Measurements from ENCODE around the gene MCC. TPM values are rescaled to one million over a fixed set of nuclear protein-coding genes. Genes with fewer than 3 reads are reported as not detected.

Gene MCC
- total RNA-seq, 1 experiment from 2014 or later = 23.5 TPM

DNA sequence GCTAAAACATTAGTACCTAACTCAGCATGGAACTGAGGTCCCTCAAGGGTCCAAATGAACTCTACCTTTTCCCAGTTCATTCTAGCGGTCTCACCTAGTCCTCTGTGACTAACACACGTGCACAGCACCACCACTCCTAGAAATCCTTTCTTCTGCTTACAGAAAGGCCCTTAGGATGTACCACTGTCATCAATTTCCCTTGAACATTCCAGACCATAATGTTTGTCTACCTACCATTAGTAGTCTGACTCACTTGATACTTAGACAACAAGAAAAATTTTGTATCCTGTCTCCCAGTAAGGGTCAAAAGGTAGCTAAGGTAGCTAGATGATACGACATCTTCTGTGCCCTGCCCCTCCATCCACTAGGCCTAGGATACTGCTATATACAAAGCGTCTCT, 220.0 kb downstream of the MCC start (continued):
- TF ChIP-seq, protein P1, sequence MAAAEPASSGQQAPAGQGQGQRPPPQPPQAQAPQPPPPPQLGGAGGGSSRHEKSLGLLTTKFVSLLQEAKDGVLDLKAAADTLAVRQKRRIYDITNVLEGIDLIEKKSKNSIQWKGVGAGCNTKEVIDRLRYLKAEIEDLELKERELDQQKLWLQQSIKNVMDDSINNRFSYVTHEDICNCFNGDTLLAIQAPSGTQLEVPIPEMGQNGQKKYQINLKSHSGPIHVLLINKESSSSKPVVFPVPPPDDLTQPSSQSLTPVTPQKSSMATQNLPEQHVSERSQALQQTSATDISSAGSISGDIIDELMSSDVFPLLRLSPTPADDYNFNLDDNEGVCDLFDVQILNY (CRISPR knock-in tag; IDR thresholded peaks at IDR 0.05) = no peak
- no peak for TF ChIP-seq SMAD4 (CRISPR knock-in tag; IDR thresholded peaks at IDR 0.05)
- TF ChIP-seq, protein P2, sequence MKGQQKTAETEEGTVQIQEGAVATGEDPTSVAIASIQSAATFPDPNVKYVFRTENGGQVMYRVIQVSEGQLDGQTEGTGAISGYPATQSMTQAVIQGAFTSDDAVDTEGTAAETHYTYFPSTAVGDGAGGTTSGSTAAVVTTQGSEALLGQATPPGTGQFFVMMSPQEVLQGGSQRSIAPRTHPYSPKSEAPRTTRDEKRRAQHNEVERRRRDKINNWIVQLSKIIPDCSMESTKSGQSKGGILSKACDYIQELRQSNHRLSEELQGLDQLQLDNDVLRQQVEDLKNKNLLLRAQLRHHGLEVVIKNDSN (CRISPR knock-in tag; IDR thresholded peaks at IDR 0.05) = no peak
- TF ChIP-seq HMGA2 (CRISPR knock-in tag; IDR thresholded peaks at IDR 0.05) = no peak
- TF ChIP-seq ZNF219 (CRISPR knock-in tag; IDR thresholded peaks at IDR 0.05; ENCODE audit: borderline replicate concordance) = no peak
- no peak for TF ChIP-seq NR1H2 (CRISPR knock-in tag; IDR thresholded peaks at IDR 0.05)
- TF ChIP-seq SP1 (CRISPR knock-in tag; conservative IDR thresholded peaks at IDR 0.05) = no peak
- TF ChIP-seq, protein P3, sequence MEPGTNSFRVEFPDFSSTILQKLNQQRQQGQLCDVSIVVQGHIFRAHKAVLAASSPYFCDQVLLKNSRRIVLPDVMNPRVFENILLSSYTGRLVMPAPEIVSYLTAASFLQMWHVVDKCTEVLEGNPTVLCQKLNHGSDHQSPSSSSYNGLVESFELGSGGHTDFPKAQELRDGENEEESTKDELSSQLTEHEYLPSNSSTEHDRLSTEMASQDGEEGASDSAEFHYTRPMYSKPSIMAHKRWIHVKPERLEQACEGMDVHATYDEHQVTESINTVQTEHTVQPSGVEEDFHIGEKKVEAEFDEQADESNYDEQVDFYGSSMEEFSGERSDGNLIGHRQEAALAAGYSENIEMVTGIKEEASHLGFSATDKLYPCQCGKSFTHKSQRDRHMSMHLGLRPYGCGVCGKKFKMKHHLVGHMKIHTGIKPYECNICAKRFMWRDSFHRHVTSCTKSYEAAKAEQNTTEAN (CRISPR knock-in tag; IDR thresholded peaks at IDR 0.05) = no peak
- no peak for TF ChIP-seq FOXP1 (CRISPR knock-in tag; IDR thresholded peaks at IDR 0.05; ENCODE audit: borderline replicate concordance)
- no peak for TF ChIP-seq GABPB1 (CRISPR knock-in tag; IDR thresholded peaks at IDR 0.05)
- no peak for TF ChIP-seq ZNF263 (CRISPR knock-in tag; IDR thresholded peaks at IDR 0.05; ENCODE audit: low read depth)
- TF ChIP-seq, protein P4, sequence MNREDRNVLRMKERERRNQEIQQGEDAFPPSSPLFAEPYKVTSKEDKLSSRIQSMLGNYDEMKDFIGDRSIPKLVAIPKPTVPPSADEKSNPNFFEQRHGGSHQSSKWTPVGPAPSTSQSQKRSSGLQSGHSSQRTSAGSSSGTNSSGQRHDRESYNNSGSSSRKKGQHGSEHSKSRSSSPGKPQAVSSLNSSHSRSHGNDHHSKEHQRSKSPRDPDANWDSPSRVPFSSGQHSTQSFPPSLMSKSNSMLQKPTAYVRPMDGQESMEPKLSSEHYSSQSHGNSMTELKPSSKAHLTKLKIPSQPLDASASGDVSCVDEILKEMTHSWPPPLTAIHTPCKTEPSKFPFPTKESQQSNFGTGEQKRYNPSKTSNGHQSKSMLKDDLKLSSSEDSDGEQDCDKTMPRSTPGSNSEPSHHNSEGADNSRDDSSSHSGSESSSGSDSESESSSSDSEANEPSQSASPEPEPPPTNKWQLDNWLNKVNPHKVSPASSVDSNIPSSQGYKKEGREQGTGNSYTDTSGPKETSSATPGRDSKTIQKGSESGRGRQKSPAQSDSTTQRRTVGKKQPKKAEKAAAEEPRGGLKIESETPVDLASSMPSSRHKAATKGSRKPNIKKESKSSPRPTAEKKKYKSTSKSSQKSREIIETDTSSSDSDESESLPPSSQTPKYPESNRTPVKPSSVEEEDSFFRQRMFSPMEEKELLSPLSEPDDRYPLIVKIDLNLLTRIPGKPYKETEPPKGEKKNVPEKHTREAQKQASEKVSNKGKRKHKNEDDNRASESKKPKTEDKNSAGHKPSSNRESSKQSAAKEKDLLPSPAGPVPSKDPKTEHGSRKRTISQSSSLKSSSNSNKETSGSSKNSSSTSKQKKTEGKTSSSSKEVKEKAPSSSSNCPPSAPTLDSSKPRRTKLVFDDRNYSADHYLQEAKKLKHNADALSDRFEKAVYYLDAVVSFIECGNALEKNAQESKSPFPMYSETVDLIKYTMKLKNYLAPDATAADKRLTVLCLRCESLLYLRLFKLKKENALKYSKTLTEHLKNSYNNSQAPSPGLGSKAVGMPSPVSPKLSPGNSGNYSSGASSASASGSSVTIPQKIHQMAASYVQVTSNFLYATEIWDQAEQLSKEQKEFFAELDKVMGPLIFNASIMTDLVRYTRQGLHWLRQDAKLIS (CRISPR knock-in tag; IDR thresholded peaks at IDR 0.05; ENCODE audit: borderline replicate concordance) = no peak
- no peak for TF ChIP-seq TCF7 (CRISPR knock-in tag; IDR thresholded peaks at IDR 0.05; ENCODE audit: low read depth)

DNA sequence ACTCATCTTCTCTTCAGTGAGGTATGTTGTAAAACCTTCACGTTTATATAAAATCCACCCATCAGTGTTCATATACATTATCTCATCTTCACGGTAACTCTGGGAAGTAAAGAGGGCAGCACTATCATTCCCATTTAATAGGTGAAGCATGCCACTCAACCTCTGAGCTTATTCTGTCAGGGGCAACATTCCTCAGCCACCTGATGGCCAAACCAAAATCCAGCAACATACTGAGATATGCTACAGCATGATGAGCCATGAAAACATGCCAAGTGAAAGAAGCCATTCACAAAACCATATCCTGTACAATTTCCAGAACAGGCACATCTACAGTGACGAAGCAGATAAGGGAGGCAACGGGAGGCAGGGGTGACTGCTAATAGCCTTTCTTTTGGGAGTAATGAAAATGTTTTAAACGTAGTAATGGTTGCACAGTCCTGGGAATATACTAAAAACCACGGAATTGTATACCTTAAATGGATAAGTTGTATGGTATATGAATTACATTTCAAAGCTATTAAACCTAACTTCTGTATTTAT, 220.8 kb downstream of the MCC start:
- Mint-ChIP-seq H3K4me3 (no peak overlapping the region), H3K36me3 (no peaks in the 10 kb centered on the region), H3K4me1 (peaks cover 90% of the 10 kb centered on the region), H3K27ac (no peak overlapping the region), H3K9me3 (no peaks in the 10 kb centered on the region), H3K27me3 (ENCODE audit: low read depth) (no peaks in the 10 kb centered on the region)
- DNase-seq (ENCODE audit: low spot score) (no peak), ATAC-seq (no peak)
- POLR2A ChIA-PET = no interaction called here
- CTCF ChIA-PET = no interaction called here
- TF ChIP-seq FOXP1 (CRISPR knock-in tag; IDR thresholded peaks at IDR 0.05; ENCODE audit: borderline replicate concordance) (no peak), KAT7 (CRISPR knock-in tag; IDR thresholded peaks at IDR 0.05; ENCODE audit: borderline replicate concordance) (no peak), JUN (CRISPR knock-in tag; IDR thresholded peaks at IDR 0.05) (no peak), ESRRA (CRISPR knock-in tag; IDR thresholded peaks at IDR 0.05; ENCODE audit: borderline replicate concordance) (no peak)
- TF ChIP-seq, protein P5, sequence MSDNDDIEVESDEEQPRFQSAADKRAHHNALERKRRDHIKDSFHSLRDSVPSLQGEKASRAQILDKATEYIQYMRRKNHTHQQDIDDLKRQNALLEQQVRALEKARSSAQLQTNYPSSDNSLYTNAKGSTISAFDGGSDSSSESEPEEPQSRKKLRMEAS (CRISPR knock-in tag; IDR thresholded peaks at IDR 0.05) = no peak
- TF ChIP-seq, protein P6, sequence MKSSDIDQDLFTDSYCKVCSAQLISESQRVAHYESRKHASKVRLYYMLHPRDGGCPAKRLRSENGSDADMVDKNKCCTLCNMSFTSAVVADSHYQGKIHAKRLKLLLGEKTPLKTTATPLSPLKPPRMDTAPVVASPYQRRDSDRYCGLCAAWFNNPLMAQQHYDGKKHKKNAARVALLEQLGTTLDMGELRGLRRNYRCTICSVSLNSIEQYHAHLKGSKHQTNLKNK (CRISPR knock-in tag; IDR thresholded peaks at IDR 0.05) = no peak
- TF ChIP-seq, protein P7, sequence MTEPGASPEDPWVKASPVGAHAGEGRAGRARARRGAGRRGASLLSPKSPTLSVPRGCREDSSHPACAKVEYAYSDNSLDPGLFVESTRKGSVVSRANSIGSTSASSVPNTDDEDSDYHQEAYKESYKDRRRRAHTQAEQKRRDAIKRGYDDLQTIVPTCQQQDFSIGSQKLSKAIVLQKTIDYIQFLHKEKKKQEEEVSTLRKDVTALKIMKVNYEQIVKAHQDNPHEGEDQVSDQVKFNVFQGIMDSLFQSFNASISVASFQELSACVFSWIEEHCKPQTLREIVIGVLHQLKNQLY (CRISPR knock-in tag; IDR thresholded peaks at IDR 0.05) = no peak
- TF ChIP-seq, protein P8, sequence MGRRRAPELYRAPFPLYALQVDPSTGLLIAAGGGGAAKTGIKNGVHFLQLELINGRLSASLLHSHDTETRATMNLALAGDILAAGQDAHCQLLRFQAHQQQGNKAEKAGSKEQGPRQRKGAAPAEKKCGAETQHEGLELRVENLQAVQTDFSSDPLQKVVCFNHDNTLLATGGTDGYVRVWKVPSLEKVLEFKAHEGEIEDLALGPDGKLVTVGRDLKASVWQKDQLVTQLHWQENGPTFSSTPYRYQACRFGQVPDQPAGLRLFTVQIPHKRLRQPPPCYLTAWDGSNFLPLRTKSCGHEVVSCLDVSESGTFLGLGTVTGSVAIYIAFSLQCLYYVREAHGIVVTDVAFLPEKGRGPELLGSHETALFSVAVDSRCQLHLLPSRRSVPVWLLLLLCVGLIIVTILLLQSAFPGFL (CRISPR knock-in tag; IDR thresholded peaks at IDR 0.05; ENCODE audit: borderline replicate concordance) = no peak
- TF ChIP-seq, protein P9, sequence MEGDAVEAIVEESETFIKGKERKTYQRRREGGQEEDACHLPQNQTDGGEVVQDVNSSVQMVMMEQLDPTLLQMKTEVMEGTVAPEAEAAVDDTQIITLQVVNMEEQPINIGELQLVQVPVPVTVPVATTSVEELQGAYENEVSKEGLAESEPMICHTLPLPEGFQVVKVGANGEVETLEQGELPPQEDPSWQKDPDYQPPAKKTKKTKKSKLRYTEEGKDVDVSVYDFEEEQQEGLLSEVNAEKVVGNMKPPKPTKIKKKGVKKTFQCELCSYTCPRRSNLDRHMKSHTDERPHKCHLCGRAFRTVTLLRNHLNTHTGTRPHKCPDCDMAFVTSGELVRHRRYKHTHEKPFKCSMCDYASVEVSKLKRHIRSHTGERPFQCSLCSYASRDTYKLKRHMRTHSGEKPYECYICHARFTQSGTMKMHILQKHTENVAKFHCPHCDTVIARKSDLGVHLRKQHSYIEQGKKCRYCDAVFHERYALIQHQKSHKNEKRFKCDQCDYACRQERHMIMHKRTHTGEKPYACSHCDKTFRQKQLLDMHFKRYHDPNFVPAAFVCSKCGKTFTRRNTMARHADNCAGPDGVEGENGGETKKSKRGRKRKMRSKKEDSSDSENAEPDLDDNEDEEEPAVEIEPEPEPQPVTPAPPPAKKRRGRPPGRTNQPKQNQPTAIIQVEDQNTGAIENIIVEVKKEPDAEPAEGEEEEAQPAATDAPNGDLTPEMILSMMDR (IDR thresholded peaks at IDR 0.05) = no peak
